ENCODE data around the gene ZSCAN30.
A peak's percentile ranks its signal among the peaks of the same experiment; 100 is the strongest.

ZSCAN30 gene

GRCh38 chr18:35290094-35290735 lies at the start of gene ZSCAN30:
Gene ZSCAN30 (minus strand): TSS chr18:35290229. CDS start chr18:35264352, 25,877 bp downstream.
- DNase-seq (ENCODE audit: low read depth): peak; percentile 95

GRCh38 chr18:35337286-35337685 lies 47.3 kb upstream of the ZSCAN30 start:
- no peak for DNase-seq (ENCODE audit: low read depth)

GRCh38 chr18:35335866-35336265 lies 45.8 kb upstream of the ZSCAN30 start:
- DNase-seq (ENCODE audit: low read depth): no peak

GRCh38 chr18:35334821-35335220 lies 44.8 kb upstream of the ZSCAN30 start:
- DNase-seq (ENCODE audit: low read depth): peak; percentile 49

- DNase-seq (ENCODE audit: low read depth): no peak
Observed at GRCh38 chr18:35334212-35334611, 44.2 kb upstream of the ZSCAN30 start.

- no peak for DNase-seq (ENCODE audit: low read depth)
Observed at GRCh38 chr18:35331367-35332087, 41.5 kb upstream of the ZSCAN30 start.

- DNase-seq (ENCODE audit: low read depth): no peak
Observed at GRCh38 chr18:35328868-35329267, 38.8 kb upstream of the ZSCAN30 start.

- DNase-seq (ENCODE audit: low read depth): no peak
Observed at GRCh38 chr18:35326695-35327387, 36.8 kb upstream of the ZSCAN30 start.

- peak; percentile 23 for DNase-seq (ENCODE audit: low read depth)
Observed at GRCh38 chr18:35324926-35325655, 35.1 kb upstream of the ZSCAN30 start.

GRCh38 chr18:35322486-35323458 lies 32.7 kb upstream of the ZSCAN30 start:
- peak; percentile 15 for DNase-seq (ENCODE audit: low read depth)

GRCh38 chr18:35311496-35311895 lies 21.5 kb upstream of the ZSCAN30 start:
- peak; percentile 55 for DNase-seq (ENCODE audit: low read depth)

- no peak for DNase-seq (ENCODE audit: low read depth)
Observed at GRCh38 chr18:35306588-35307250, 16.7 kb upstream of the ZSCAN30 start.

GRCh38 chr18:35303610-35304009 lies 13.6 kb upstream of the ZSCAN30 start:
- no peak for DNase-seq (ENCODE audit: low read depth)

GRCh38 chr18:35296060-35296459 lies 6.0 kb upstream of the ZSCAN30 start:
- no peak for DNase-seq (ENCODE audit: low read depth)

- DNase-seq (ENCODE audit: low read depth): no peak
Observed at GRCh38 chr18:35291166-35291565, 1.1 kb upstream of the ZSCAN30 start.

GRCh38 chr18:35289727-35290093 lies 319 bp downstream of the ZSCAN30 start:
- no peak for DNase-seq (ENCODE audit: low read depth)

GRCh38 chr18:35289293-35289692 lies 736 bp downstream of the ZSCAN30 start:
- DNase-seq (ENCODE audit: low read depth): peak; percentile 39

GRCh38 chr18:35284841-35285240 lies 5.2 kb downstream of the ZSCAN30 start:
- DNase-seq (ENCODE audit: low read depth): no peak

GRCh38 chr18:35283923-35284794 lies 5.9 kb downstream of the ZSCAN30 start:
- no peak for DNase-seq (ENCODE audit: low read depth)

- DNase-seq (ENCODE audit: low read depth): peak; percentile 95
Observed at GRCh38 chr18:35282353-35282752, 7.7 kb downstream of the ZSCAN30 start.
